Trophoblast cell (in vitro differentiated cells and primary cell): ENCODE measurements around the gene MINAR2.

Source experiments
- DNase-seq, 2 donors: peaks; one replicate each; pipeline ENCODE4 v3.0.0-alpha.2; 2016
- H2AFZ ChIP-seq: 2 replicates; pipeline ENCODE4 v1.6.1; 2013; ENCODE audit warnings: low read length, moderate library complexity, mild to moderate bottlenecking; ENCODE audit not compliant: insufficient read depth, poor library complexity
- H2AK5ac ChIP-seq: 2 replicates; pipeline ENCODE4 v1.6.1; 2013; ENCODE audit warnings: mild to moderate bottlenecking, low read length
- H2BK120ac ChIP-seq: 2 replicates; pipeline ENCODE4 v1.6.1; 2013; ENCODE audit warnings: low read length, mild to moderate bottlenecking, moderate library complexity; ENCODE audit not compliant: insufficient read depth, poor library complexity
- H2BK12ac ChIP-seq: 2 replicates; pipeline ENCODE4 v1.6.1; 2013; ENCODE audit warnings: mild to moderate bottlenecking, low read length, moderate library complexity
- H2BK5ac ChIP-seq: 2 replicates; pipeline ENCODE4 v1.6.1; 2013; ENCODE audit warnings: low read length, low read depth, moderate library complexity, mild to moderate bottlenecking; ENCODE audit not compliant: poor library complexity
- H3K14ac ChIP-seq: 2 replicates; pipeline ENCODE4 v1.6.1; 2013; ENCODE audit warnings: mild to moderate bottlenecking, low read length
- H3K18ac ChIP-seq: 2 replicates; pipeline ENCODE4 v1.6.1; 2013; ENCODE audit warnings: mild to moderate bottlenecking, low read length
- H3K23ac ChIP-seq: 2 replicates; pipeline ENCODE4 v1.6.1; 2013; ENCODE audit warnings: low read length
- H3K27ac ChIP-seq: 2 replicates; pipeline ENCODE4 v1.5.1; 2013; ENCODE audit warnings: low read depth, mild to moderate bottlenecking, inconsistent platforms, low read length, moderate library complexity
- H3K27me3 ChIP-seq: 2 replicates; pipeline ENCODE4 v1.6.1; 2013; ENCODE audit warnings: inconsistent platforms, mild to moderate bottlenecking, low read length, moderate library complexity; ENCODE audit not compliant: insufficient read depth
- H3K36me3 ChIP-seq, 2 experiments: 1 replicate in 1 of 2; 2 replicates in 1 of 2; pipeline ENCODE4 v1.6.1; 2013; ENCODE audit warnings: low read length in 2 of 2, mild to moderate bottlenecking in 2 of 2, moderate library complexity in 1 of 2; ENCODE audit not compliant: insufficient read depth in 2 of 2, control insufficient read depth in 1 of 2
- H3K4ac ChIP-seq: 2 replicates; pipeline ENCODE4 v1.6.1; 2013; ENCODE audit warnings: low read depth, mild to moderate bottlenecking, low read length, moderate library complexity
- H3K4me1 ChIP-seq, 2 experiments: 1 replicate in 1 of 2; 2 replicates in 1 of 2; pipeline ENCODE4 v1.6.1; 2013; ENCODE audit warnings: low read length in 2 of 2, mild to moderate bottlenecking in 2 of 2, moderate library complexity in 1 of 2; ENCODE audit not compliant: insufficient read depth in 2 of 2, control insufficient read depth in 1 of 2
- H3K4me2 ChIP-seq: 2 replicates; pipeline ENCODE4 v1.6.1; 2013; ENCODE audit warnings: inconsistent platforms, mild to moderate bottlenecking, low read length, moderate library complexity
- H3K4me3 ChIP-seq: 2 replicates; pipeline ENCODE4 v1.5.1; 2013; ENCODE audit warnings: mild to moderate bottlenecking, low read depth, low read length, inconsistent platforms
- H3K79me1 ChIP-seq: one replicate; pipeline ENCODE4 v1.6.1; 2013; ENCODE audit warnings: low read length
- H3K79me2 ChIP-seq: 2 replicates; pipeline ENCODE4 v1.6.1; 2013; ENCODE audit warnings: low read length, mild to moderate bottlenecking; ENCODE audit not compliant: control insufficient read depth, insufficient read depth, poor library complexity
- H3K9ac ChIP-seq: 2 replicates; pipeline ENCODE4 v1.6.1; 2013; ENCODE audit warnings: mild to moderate bottlenecking, low read length
- H3K9me3 ChIP-seq: 2 replicates; pipeline ENCODE4 v1.6.1; 2013; ENCODE audit warnings: low read depth, mild to moderate bottlenecking, control low read depth, inconsistent platforms, low read length; ENCODE audit not compliant: insufficient read depth
- H4K12ac ChIP-seq: 2 replicates; pipeline ENCODE4 v1.6.1; 2013; ENCODE audit warnings: low read depth, mild to moderate bottlenecking, low read length, moderate library complexity
- H4K8ac ChIP-seq: 2 replicates; pipeline ENCODE4 v1.6.1; 2013; ENCODE audit warnings: low read depth, mild to moderate bottlenecking, low read length, moderate library complexity
- H4K91ac ChIP-seq: one replicate; pipeline ENCODE4 v1.6.1; 2013; ENCODE audit warnings: low read depth, mild to moderate bottlenecking, low read length, moderate library complexity
- WGBS: extraction: QIAGEN DNeasy Blood & Tissue Kit; methylation state at CpG from one replicate; pipeline ENCODE4 v1.1.7; 2013; ENCODE audit warnings: missing lambda C conversion rate; ENCODE audit not compliant: insufficient read length, insufficient coverage; ENCODE audit errors: extremely low coverage; 5-methylcytosine and 5-hydroxymethylcytosine counted together

The MINAR2 gene

GRCh38 chr5:129767927-129768380 lies 20.1 kb downstream of the MINAR2 start:
- Histone ChIP-seq H2BK5ac (no peak overlapping the region), H2BK12ac (no peak overlapping the region), H2BK120ac (no peak overlapping the region), H3K9ac (no peak overlapping the region), H3K23ac (no peak overlapping the region), H4K12ac (no peak overlapping the region), H2AFZ (no peak overlapping the region), H3K4me2 (no peak overlapping the region), H3K79me1 (no peaks in the 10 kb centered on the region), H3K4ac (no peak overlapping the region), H2AK5ac (no peak overlapping the region), H3K79me2 (no peaks in the 10 kb centered on the region), H3K9me3 (no peaks in the 10 kb centered on the region), H4K8ac (no peak overlapping the region), H3K14ac (no peak overlapping the region), H3K27me3 (no peaks in the 10 kb centered on the region), H3K4me3 (no peak overlapping the region), H3K4me1 (no peaks in the 10 kb centered on the region), H3K18ac (no peak overlapping the region), H3K36me3 (no peaks in the 10 kb centered on the region), H3K27ac (no peak overlapping the region), H4K91ac (no peak overlapping the region)
- WGBS = no CpG with 5 or more reads among the region's 3 CpGs
- peak; percentile 79 to 97 for DNase-seq

DNA sequence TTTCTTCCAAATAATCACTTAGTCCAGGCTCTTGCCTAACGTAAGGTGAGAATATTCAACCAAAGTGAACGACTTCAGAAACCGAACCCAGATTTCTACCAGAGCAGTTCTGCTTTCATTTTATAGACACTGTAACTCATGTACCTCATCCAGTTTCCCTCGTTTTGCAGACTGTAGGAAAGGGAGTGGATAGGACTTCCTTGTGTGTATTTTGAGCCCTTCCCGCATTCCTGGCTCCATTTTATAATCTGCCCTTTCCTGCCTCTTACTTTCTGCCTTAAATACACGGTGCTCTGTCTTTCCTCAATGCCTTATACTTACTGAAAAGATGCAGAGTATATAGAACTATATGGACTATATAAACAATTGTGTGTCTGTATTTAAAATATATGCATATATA lies 20.8 kb downstream of the MINAR2 start:
- DNase-seq = no peak
- no peaks in the 10 kb centered on the region for H3K9me3 ChIP-seq
- H3K14ac ChIP-seq = no peak overlapping the region
- H3K4me1 ChIP-seq = no peaks in the 10 kb centered on the region
- no peak overlapping the region for H3K27ac ChIP-seq
- H3K9ac ChIP-seq = no peak overlapping the region
- no peak overlapping the region for H4K91ac ChIP-seq
- H3K4me3 ChIP-seq = no peak overlapping the region
- no peak overlapping the region for H2BK12ac ChIP-seq
- no peaks in the 10 kb centered on the region for H3K79me2 ChIP-seq
- no peak overlapping the region for H3K4me2 ChIP-seq
- H3K4ac ChIP-seq = no peak overlapping the region
- H2AK5ac ChIP-seq = no peak overlapping the region
- no peak overlapping the region for H2BK120ac ChIP-seq
- no peaks in the 10 kb centered on the region for H3K79me1 ChIP-seq
- no peak overlapping the region for H3K23ac ChIP-seq
- WGBS = no CpG with 5 or more reads among the region's 6 CpGs
- no peak overlapping the region for H4K12ac ChIP-seq
- no peak overlapping the region for H2BK5ac ChIP-seq
- H2AFZ ChIP-seq = no peak overlapping the region
- no peaks in the 10 kb centered on the region for H3K36me3 ChIP-seq
- no peak overlapping the region for H4K8ac ChIP-seq
- no peaks in the 10 kb centered on the region for H3K27me3 ChIP-seq
- H3K18ac ChIP-seq = no peak overlapping the region

DNA sequence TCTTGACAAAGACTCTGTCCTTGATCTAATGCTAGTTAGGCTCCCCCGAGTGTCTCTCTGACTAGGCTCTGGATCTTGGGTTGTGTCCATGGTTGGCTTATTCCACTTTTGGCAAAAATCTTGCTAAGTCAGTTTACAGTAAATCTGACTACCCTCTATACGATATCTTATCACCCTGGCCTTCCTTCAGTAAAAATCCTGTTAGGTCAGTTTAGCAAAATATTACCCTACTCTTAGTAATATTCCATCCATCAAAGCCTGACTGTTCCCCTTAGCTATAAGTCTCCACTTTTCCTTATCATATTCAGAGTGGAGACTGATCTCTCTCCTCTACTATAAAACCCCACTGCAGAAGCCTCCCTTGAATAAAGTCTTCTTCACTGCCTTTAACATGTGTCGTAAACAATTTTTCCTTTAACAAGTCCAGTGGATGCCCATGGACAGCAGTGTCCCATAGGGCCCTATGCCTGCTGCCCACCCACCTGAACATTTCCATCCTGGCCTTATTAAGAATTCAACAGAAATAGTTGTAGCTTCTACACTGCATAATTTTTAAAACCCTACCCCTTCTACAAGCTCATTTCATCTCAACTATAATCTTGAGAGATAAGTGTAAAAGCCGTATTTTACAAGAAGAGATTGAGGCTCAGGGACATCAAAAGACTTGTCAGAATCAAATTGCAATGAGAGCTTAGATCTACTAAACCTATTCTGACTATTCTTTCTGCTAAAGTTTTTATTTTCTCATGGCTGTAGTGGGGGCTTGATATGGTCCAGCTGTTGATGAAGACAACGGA lies 22.3 kb downstream of the MINAR2 start:
- Histone ChIP-seq H3K27me3 (no peaks in the 10 kb centered on the region), H3K18ac (no peak overlapping the region), H4K8ac (no peak overlapping the region), H2AFZ (no peak overlapping the region), H2BK5ac (no peak overlapping the region), H3K4me2 (no peak overlapping the region), H3K27ac (no peak overlapping the region), H3K79me1 (no peaks in the 10 kb centered on the region), H2BK12ac (no peak overlapping the region), H4K91ac (no peak overlapping the region), H3K36me3 (no peaks in the 10 kb centered on the region), H4K12ac (no peak overlapping the region), H3K4me1 (no peaks in the 10 kb centered on the region), H3K4ac (no peak overlapping the region), H3K4me3 (no peak overlapping the region), H3K9ac (no peak overlapping the region), H2BK120ac (no peak overlapping the region), H3K9me3 (no peaks in the 10 kb centered on the region), H3K23ac (no peak overlapping the region), H3K79me2 (no peaks in the 10 kb centered on the region), H2AK5ac (no peak overlapping the region), H3K14ac (no peak overlapping the region)
- DNase-seq = peak in 1 of 2 donors; percentile 23
- WGBS = no CpG with 5 or more reads among the region's 5 CpGs

- Histone ChIP-seq H3K79me1 (no peaks in the 10 kb centered on the region), H3K27me3 (no peaks in the 10 kb centered on the region), H3K27ac (no peak overlapping the region), H3K36me3 (no peaks in the 10 kb centered on the region), H4K12ac (no peak overlapping the region), H4K91ac (no peak overlapping the region), H3K4me2 (no peak overlapping the region), H3K79me2 (no peaks in the 10 kb centered on the region), H3K4me3 (no peak overlapping the region), H3K4me1 (no peaks in the 10 kb centered on the region), H3K4ac (no peak overlapping the region), H2BK120ac (no peak overlapping the region), H3K9ac (no peak overlapping the region), H2BK5ac (no peak overlapping the region), H4K8ac (no peak overlapping the region), H2BK12ac (no peak overlapping the region), H3K23ac (no peak overlapping the region), H3K9me3 (no peaks in the 10 kb centered on the region), H3K14ac (no peak overlapping the region), H2AK5ac (no peak overlapping the region), H2AFZ (no peak overlapping the region), H3K18ac (no peak overlapping the region)
- peak; percentile 43 to 81 for DNase-seq
- WGBS = no CpG with 5 or more reads among the region's 9 CpGs
Measured at GRCh38 chr5:129771058-129771838, 23.4 kb downstream of the MINAR2 start.
